Urothelium cell line (cell line): ENCODE data around the gene KARS1.

ENCODE experiments used
- DNase-seq: peaks from one replicate; pipeline ENCODE4 v3.0.0; 2011; ENCODE audit warnings: low spot score, mixed read lengths
- FAIRE-seq: peaks from 2 replicates; lab custom pipeline; 2011; peaks lifted over from hg19 to GRCh38; lab: Jason Lieb, UNC

KARS1 gene

DNA sequence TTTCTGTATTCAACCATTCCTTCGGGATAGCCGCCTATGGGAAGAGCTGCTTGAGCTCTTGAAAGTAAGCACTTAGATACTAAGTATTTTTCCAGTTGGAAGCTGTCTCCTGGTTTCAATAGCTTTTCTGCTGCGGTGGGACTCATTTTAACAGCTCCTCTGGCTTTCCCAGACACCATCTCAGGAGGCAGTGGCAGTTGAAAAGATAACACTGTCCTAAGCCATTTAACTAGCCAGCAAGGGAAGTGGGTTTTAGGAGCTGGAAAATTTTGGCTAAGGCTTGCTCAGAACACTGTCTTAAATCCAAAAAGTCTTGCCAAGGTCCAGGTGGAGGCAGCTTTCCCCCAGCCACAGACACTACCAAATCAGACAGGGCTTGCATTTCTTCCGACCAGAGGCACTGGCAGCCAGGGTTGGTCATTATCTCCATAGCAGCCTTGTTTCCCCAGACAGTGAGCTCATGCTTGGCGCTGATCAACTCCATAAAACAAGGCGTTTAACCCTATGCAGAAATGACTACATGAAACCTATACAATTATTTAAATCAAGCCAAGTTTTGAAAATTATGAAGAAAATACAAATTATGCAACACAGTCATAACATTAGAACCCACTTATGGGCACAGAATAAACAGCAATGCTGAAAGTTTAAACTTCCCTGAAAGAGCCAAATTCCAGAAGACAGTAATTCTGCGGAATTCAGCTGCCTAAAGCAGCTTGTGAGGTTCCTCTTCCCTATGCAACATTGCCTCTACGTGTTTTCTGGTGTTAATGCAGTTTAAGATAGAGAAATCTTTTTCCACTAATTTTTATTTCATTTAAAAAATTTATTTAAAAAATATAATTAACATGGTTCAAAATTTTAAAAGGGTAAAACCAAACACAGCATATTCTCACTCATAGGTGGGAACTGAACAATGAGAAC lies 56.3 kb downstream of the KARS1 start:
- DNase-seq = no peak
- no peak for FAIRE-seq

DNA sequence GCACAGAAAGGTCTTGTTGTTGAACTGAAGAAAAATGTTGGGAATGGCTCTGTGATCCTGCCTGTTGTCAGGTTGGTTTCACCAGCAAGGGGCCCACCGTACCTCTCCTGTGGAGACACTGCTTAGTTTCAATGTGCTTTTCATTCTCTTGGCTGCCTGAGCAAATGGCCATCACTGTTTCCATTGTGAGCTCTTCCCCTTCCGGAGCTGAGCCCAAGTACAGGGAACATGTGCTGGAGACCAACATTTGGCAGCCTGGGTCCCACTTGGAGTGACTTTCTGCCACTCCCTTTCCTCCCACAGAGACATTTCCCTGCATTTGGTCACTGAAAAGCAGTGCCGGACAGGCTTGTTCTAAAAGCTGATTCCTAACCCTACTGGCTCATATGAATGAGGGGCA lies 58.2 kb downstream of the KARS1 start:
- no peak for DNase-seq
- FAIRE-seq = no peak

DNA sequence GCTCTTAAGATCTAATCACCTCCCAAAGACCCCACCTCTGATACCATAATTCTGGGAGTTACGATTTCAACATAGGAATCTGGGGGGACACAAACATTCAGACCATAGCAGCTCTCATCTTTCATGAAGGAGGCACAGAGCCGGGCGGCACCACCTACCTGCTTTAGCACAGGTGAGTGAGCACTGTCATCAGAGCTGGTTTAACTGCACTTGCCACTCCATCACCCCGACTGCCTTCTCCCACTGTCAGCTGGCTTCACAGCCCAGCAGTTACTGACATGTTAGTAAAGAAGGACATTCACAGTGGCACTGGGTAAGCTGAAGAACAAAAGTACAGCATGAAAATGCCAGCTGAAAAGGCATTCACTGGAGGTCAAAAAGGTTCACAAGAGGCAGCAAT lies 58.7 kb downstream of the KARS1 start:
- DNase-seq = no peak
- no peak for FAIRE-seq

DNA sequence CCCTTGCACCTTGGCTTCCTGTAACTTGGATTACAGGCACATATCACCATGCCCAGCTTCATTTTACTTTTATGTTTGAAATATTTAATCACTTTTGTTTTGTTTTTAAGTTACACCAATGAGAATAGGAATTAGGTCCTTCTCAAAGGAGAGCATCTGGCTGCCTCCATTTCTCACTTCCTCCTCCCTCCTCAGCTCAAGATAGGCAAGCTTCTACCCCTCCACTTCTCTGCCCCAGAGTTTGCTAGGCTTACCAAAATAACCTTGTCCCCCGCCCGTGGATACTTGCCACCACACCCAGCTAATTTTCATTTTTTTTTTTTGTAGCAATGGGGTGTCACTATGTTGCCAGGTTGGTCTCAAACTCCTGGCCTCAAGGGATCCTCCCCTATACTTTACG lies 63.4 kb downstream of the KARS1 start:
- no peak for FAIRE-seq

DNA sequence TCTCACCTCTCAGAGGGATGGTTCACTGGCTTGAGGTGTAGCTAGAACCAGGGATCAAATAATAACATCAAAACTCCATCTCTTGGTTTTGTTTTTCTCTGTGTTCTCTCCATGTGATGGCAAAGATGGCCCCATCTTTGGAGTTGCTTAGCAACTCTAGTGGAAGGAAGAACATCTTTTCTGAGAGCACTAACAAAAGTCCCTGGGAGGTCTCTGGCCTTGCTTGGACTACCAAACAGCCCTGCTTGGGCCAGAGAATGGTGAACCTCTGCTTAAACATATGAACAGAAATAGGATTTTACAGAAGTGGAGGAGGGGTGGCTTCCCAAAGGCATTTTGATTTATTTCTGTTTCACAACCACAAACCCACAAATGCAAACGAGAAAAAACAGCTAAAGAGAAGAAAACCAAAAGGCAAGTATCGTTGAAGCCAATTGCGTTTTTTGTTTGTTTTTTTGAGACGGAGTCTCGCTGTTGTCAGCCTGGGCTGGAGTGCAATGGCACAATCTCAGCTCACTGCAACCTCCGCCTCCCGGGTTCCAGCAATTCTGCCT lies 68.1 kb downstream of the KARS1 start:
- FAIRE-seq (no peak), DNase-seq (no peak)

More for the DNA sequence above, 63.4 kb downstream of the KARS1 start:
- DNase-seq = no peak

DNA sequence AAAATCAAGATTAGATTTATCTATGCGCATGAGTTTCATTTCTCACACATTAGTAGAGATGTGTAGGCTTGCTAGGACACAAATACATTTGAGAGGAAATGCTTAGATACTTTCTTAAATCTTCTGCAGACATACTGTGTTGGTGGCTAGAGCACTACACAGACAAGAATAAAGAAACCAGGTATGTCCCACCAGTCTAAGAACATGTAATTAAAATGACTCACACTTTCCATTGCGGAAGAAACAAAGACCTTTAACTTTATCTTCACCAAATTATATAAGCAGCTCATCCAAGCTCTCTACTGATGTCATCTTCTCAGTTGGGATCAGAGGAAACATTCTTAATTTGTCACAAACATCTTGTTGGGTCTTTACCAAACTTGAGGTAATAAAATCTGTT lies 68.7 kb downstream of the KARS1 start:
- no peak for DNase-seq
- FAIRE-seq = no peak

DNA sequence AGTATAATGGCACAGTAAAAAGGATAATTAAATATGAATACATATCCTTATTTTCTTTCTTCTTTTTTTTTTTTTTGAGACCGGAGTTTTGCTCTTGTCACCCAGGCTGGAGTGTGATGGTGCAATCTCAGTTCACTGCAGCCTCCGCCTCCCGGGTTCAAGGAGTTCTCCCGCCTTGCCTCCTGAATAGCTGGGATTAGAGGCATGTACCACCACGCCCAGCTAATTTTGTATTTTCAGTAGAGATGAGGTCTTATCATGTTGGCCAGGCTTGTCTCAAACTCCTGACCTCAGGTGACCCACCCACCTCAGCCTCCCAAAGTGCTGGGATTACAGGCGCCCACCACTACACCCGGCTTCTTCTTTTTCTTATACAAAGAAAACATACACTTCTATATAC lies 69.3 kb downstream of the KARS1 start:
- FAIRE-seq (no peak), DNase-seq (no peak)
